Bone marrow (tissue), 2 donors: ENCODE results near the gene TLNRD1.
A peak's percentile ranks its signal among the peaks of the same experiment; 100 is the strongest.

Experiments
- DNase-seq, 2 donors: peaks; one replicate each; lab custom pipeline; 2025; lab: John Stamatoyannopoulos, UW

The TLNRD1 gene

GRCh38 chr15:81002331-81003096 lies 1.8 kb downstream of the TLNRD1 start:
- no peak for DNase-seq

DNA sequence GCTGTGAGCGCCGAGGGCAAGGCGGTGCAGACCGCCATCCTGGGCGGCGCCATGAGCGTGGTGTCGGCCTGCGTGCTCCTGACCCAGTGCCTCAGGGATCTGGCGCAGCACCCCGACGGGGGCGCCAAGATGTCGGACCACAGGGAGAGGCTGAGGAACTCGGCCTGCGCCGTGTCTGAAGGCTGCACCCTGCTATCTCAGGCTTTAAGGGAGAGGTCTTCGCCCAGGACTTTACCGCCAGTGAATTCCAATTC lies 2.3 kb downstream of the TLNRD1 start:
- DNase-seq, result no peak

DNA sequence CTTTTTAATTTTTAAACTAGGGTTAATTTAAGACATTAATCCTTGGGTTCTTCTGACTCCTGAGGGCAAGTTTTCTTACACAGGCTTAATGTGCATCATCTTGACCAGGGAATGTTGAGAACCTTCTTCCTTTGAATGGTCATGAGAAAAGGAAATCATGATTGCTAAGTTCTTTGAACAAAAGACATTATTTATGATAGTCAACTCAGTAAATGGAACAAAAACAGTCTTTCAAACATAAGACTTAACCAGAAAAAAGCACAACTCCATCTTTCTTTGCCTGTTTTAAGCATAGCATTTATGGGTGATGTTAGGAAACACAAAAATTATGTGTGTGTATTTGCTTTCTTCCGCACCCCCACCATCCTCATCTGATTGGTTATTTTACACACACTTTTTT lies 5.4 kb downstream of the TLNRD1 start:
- DNase-seq, result no peak

- no peak for DNase-seq
Measured at GRCh38 chr15:81007428-81008064, 6.8 kb downstream of the TLNRD1 start.

- DNase-seq, result no peak
Measured at GRCh38 chr15:81008312-81008711, 7.6 kb downstream of the TLNRD1 start.

DNA sequence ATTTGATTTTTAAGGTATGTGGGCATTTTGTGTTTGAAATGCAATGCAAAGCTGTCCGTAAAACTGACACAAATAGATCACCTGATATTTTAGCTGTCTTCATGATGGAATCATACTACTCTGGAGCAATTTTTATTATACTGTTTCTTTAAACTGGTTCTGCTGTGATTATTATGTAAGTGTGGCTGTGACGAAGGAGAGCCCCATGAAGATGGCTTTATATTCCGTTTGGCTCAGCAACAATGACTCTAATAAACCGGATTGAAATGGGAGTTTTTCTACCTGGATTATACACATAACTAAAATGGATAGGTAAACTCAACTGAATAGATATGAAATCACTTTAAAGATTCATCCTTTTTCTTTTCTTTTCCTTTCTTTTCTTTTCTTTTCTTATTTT lies 9.4 kb downstream of the TLNRD1 start:
- no peak for DNase-seq

GRCh38 chr15:81011593-81011992 lies 10.9 kb downstream of the TLNRD1 start:
- no peak for DNase-seq

- no peak for DNase-seq
Measured at GRCh38 chr15:81012588-81012987, 11.9 kb downstream of the TLNRD1 start.

GRCh38 chr15:81013396-81013929 lies 12.7 kb downstream of the TLNRD1 start:
- no peak for DNase-seq

- DNase-seq, result no peak
Measured at GRCh38 chr15:81014446-81015093, 13.8 kb downstream of the TLNRD1 start.

GRCh38 chr15:81015621-81016488 lies 15.1 kb downstream of the TLNRD1 start:
- no peak for DNase-seq

DNA sequence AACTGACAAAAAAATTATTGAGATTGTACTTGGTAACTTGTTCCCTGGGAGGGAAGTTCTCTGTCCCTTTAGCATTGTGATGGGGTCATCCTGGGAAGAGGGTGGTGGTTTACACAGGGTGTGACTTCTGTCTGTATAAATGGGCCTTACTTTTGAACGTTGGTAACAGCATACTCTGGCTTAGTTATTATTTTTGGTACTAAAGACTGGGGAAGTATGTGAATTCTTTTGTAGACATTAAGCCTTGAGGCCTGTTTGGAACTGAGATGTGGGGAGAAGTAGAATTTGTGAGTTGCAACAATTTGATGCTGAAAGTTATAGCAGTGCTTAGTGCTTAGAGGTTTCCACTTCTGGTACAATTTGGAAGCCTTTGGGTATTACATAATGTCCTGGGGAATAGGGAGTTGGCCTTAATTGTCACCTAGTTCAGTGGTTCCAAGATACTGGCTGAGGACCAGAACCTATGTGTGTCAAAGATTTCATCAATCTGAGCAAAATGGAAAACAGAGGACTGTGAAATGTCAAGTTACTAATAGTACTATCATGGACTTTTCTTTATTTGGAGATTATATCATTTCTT lies 15.9 kb downstream of the TLNRD1 start:
- DNase-seq, result no peak

- DNase-seq, result no peak
Measured at GRCh38 chr15:81018197-81018596, 17.5 kb downstream of the TLNRD1 start.

GRCh38 chr15:81021321-81021720 lies 20.6 kb downstream of the TLNRD1 start:
- no peak for DNase-seq

- DNase-seq, result peak; percentile 45 to 78
Measured at GRCh38 chr15:81023483-81024264, 23.0 kb downstream of the TLNRD1 start.

DNA sequence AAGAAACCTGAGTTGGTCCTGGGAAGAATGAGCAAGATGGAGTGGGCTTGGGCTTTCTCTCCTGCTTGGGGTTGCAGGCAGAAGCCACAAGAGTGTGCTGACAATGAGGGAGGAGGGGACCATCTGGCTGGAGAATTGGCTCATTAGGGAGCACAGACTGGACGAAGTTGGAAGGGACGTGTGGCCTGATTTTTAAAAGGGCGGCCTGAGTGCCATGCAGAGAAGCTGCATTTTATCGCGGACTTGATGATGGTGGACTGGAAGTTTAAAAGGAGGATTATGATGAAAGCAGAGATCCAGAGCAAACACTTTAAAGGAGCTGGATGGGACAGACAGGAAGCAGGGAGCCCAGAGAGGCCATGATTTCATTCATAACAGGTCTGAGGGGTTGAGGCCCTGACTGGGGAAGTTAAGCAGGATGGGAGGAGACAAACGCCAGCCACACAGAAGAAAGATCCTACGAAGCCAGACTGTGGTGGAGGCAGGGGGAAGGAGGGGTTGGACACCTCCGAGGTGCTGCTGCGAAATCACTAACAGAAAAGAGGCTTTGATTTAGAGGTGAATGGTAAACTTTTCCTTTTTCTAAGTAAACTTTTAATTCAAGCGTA lies 23.6 kb downstream of the TLNRD1 start:
- DNase-seq, result peak in 1 of 2 donors; percentile 15

DNA sequence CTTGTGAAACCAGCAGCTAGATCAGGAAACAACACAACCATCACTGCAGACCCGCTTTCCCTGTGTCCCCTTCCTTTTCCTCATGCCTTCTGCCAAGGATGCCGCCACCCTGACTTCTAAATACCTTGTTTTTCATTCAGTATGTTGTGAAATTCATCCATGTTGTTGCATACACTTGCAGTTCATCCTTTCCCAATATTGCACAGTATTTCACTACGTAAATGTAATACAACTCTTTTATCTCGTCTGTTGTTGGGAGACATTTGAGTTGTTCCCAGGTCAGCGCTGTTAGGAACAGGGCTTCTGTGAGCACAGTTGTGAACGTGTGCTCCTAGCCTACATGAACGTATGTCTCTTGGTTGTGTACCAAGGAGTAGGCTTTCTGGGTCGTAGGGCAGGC lies 24.2 kb downstream of the TLNRD1 start:
- no peak for DNase-seq

DNA sequence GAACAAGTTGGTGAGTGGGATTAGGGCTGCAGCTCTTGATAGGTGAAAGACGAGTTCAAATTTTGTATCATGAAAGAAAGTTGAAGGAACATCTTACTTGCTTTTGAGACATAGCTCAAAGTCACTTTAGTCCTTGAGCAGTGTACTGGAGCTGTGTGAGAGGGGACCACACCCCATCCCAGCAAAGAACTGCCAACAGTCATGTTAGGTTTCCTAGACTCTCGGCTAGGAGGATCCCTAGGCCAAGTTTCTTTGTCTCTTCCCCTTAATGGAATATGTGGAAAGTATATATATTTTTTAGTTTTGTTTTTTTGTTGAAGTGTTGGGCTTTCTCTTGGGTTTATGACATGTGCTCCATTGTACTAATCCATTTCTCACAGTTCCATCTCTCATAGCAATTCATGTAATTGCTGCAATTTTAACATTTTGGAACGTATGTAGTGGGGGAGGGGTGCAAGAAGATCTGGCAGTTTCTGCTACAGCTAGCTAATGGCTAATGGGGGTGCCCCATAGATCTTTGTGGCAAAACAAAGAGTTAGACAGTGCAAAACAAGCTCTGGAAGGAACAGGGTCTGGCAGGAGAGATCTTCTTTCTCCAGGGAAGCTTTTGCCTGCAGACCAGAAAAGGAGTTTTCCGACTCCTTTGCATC lies 25.1 kb downstream of the TLNRD1 start:
- no peak for DNase-seq

DNA sequence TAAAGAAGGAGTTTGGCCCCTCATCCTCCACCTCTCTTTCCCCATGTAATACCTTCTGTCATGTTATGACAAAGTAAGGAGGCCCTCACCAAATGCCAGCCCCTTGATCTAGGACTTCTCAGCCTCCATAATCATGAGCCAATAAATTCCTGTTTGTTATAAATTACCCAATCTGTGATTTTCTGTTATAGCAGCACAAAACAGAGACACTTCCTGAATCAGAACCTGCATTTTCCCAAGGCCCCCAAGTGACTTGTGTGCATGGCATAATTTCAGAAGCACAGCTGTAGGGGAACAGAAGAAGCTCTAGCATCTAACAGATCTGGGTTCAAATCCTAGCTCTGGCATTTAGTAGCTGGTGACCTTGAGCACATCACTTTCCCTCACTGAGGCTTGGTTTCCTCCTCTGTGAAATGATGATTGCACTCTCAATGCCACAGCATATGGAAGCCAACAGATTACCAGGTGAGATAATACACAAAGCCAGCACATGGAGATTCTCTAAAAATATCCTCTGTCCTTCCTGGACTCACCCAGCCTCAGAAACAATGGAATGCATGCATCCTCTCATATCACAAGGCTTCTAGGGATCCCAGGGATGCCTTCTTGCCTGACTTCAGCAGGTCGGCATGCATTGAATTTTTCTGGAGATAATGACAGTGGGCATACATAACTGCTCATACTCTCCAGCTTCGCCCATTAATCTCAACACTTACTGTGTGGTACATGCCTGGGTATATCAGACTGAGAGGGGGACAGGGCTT lies 26.3 kb downstream of the TLNRD1 start:
- DNase-seq, result no peak
